OCI-LY3 (cell line): ENCODE results near the gene HSP90B1.

Source experiments
- CTCF ChIP-seq: fragments of 200-600, 300-600 bp; sonication (generic); IDR thresholded peaks from 2 replicates; pipeline ENCODE4 v1.5.1; 2014; ENCODE audit warnings: antibody characterized with exemption, low read length, low read depth
- EZH2phosphoT487 ChIP-seq: fragments of 200-600 bp; shearing (Covaris generic); IDR thresholded peaks from 2 replicates; pipeline ENCODE4 v1.6.1; 2018; ENCODE audit warnings: antibody characterized with exemption, mixed run types, low read depth

DNA sequence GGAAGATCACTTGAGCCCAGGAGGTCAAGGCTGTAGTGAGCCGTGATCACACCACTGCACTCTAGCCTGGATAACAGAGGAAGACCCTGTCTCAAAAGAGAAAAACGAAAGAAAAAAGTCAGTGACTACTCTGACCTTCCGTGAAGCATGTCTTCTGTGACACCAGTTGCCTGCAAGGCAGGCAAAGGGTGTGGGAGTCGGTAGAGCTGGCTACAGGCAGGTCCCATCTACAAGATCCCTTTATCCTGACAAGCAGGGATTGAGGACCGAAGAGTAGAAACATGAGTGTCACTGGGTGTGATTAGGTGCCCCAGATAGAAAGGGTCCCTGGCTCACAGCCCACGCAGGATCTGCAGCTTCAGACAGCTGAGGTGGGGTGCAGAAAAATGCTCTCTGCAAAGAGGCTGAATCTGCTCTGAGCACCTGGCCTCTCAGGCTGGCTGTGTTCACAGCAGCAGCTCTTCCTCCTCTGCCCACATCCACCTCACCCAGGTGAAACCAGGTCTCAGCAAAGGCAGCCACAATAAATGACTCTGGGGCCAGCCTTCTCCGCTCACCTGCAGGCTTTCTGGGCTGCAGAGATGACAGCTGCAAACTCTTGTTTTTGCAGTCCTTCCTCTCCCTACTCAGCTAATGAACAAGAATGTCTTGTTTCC is 28.6 kb upstream of the HSP90B1 start:
- TF ChIP-seq CTCF (no peak), EZH2phosphoT487 (no peak)
